ENCODE measurements around the gene ASCL2.
"Not testable (repeated sequence)": the region's sequence is repeated elsewhere in the genome, so short reads cannot be mapped to it uniquely, and the experiment has no call there.

ASCL2 gene

GRCh38 chr11:2260491-2261364 is 9.7 kb downstream of the ASCL2 start:
- DNase-seq (ENCODE audit: low read depth, low spot score) = no peak

GRCh38 chr11:2259897-2260451 is 10.4 kb downstream of the ASCL2 start:
- DNase-seq (ENCODE audit: low read depth, low spot score) = no peak

GRCh38 chr11:2259466-2259830 is 10.9 kb downstream of the ASCL2 start:
- DNase-seq (ENCODE audit: low read depth, low spot score) = no peak

- DNase-seq (ENCODE audit: low read depth, low spot score) = no peak
Observed at GRCh38 chr11:2258501-2259465, 11.6 kb downstream of the ASCL2 start.

- DNase-seq (ENCODE audit: low read depth, low spot score) = no peak
Observed at GRCh38 chr11:2256951-2257700, 13.3 kb downstream of the ASCL2 start.

- DNase-seq (ENCODE audit: low read depth, low spot score) = no peak
Observed at GRCh38 chr11:2256293-2256913, 14.0 kb downstream of the ASCL2 start.

GRCh38 chr11:2252018-2252417 is 18.4 kb downstream of the ASCL2 start:
- no peak for DNase-seq (ENCODE audit: low read depth, low spot score)

GRCh38 chr11:2251138-2251537 is 19.2 kb downstream of the ASCL2 start:
- DNase-seq (ENCODE audit: low read depth, low spot score) = no peak

- DNase-seq (ENCODE audit: low read depth, low spot score) = no peak
Observed at GRCh38 chr11:2250485-2250884, 19.9 kb downstream of the ASCL2 start.

- no peak for DNase-seq (ENCODE audit: low read depth, low spot score)
Observed at GRCh38 chr11:2250041-2250440, 20.3 kb downstream of the ASCL2 start.

- DNase-seq (ENCODE audit: low read depth, low spot score) = no peak
Observed at GRCh38 chr11:2249189-2249916, 21.0 kb downstream of the ASCL2 start.

GRCh38 chr11:2248762-2249161 is 21.6 kb downstream of the ASCL2 start:
- DNase-seq (ENCODE audit: low read depth, low spot score) = no peak

GRCh38 chr11:2248242-2248641 is 22.1 kb downstream of the ASCL2 start:
- DNase-seq (ENCODE audit: low read depth, low spot score) = no peak

- DNase-seq (ENCODE audit: low read depth, low spot score) = no peak
Observed at GRCh38 chr11:2247496-2247895, 22.9 kb downstream of the ASCL2 start.

GRCh38 chr11:2240834-2241233 is 29.6 kb downstream of the ASCL2 start:
- DNase-seq (ENCODE audit: low read depth, low spot score) = no peak

GRCh38 chr11:2237457-2238238 is 32.7 kb downstream of the ASCL2 start:
- DNase-seq (ENCODE audit: low read depth, low spot score) = no peak

GRCh38 chr11:2236381-2237134 is 33.8 kb downstream of the ASCL2 start:
- not testable (repeated sequence) for DNase-seq (ENCODE audit: low read depth, low spot score)

- no peak for DNase-seq (ENCODE audit: low read depth, low spot score)
Observed at GRCh38 chr11:2235588-2236326, 34.6 kb downstream of the ASCL2 start.
